Testis (tissue), 3 donors: ENCODE data around the gene SMAGP. TPM values are rescaled to one million over a fixed set of nuclear protein-coding genes. Genes with fewer than 3 reads are reported as not detected.
A peak's percentile ranks its signal among the peaks of the same experiment; 100 is the strongest.

Source experiments
- DNase-seq: peaks from one replicate; pipeline ENCODE4 v3.0.0-alpha.2; 2019
- H3K27ac ChIP-seq, 2 donors: fragments of 200-600 bp; sonication (generic); one replicate each; pipeline ENCODE4 v1.5.1; 2019
- H3K27me3 ChIP-seq: fragments of 200-600 bp; sonication (generic); one replicate; pipeline ENCODE4 v1.5.1; 2019
- H3K36me3 ChIP-seq: fragments of 200-600 bp; sonication (generic); one replicate; pipeline ENCODE4 v1.5.1; 2017; ENCODE audit warnings: low read depth; ENCODE audit errors: missing control alignments
- H3K4me1 ChIP-seq: fragments of 200-600 bp; sonication (generic); one replicate; pipeline ENCODE4 v1.5.1; 2019
- H3K4me3 ChIP-seq, 2 donors: fragments of 200-600 bp; sonication (generic); one replicate each; pipeline ENCODE4 v1.5.1; 2017 to 2019
- H3K9me3 ChIP-seq: fragments of 200-600 bp; sonication (generic); one replicate; pipeline ENCODE4 v1.5.1; 2017
- POLR2A ChIP-seq: fragments of 450-650 bp; IDR thresholded peaks from one replicate; pipeline ENCODE4 v1.6.1; 2017; ENCODE audit warnings: antibody characterized with exemption, mild to moderate bottlenecking, moderate library complexity
- WGBS, 2 donors: methylation state at CpG; one replicate each; pipeline ENCODE4 v1.1.5; 2018; 5-methylcytosine and 5-hydroxymethylcytosine counted together
- intact Hi-C: fragments of 100-400 bp; cut with DNase I; formaldehyde crosslinking; loops from one replicate; pipeline ENCODE4 v1.15.1; 2023; ENCODE audit warnings: low total_unique reads
- polyA plus RNA-seq: library from polyadenylated mRNA; stranded (reverse); fragments of 350-450 nt; fragmentation: Illumina TruSeq; extraction: RNeasy Lipid Tissue Mini Kit (QIAGEN cat#74804); gene quantifications from one replicate; pipeline ENCODE4 v1.2.3, GENCODE V29; 2014; ENCODE audit warnings: low read depth, low replicate concordance; ENCODE audit not compliant: insufficient read depth
- total RNA-seq, 2 donors: library from RNA; depleted of rRNA; stranded (reverse); fragments of >200 nt; gene quantifications; one replicate each; pipeline ENCODE4 v1.2.3, GENCODE V29; 2016
- TF ChIP-seq, protein P1 (sequence below), 3 experiments: fragments of 450-650 bp in 2 of 3; fragments of 200-600 bp in 1 of 3; sonication (generic) in 1 of 3; IDR thresholded peaks; one replicate each; pipeline ENCODE4 v1.5.1; 2016 to 2019; ENCODE audit warnings: antibody characterized with exemption in 3 of 3, mild to moderate bottlenecking in 2 of 3, moderate library complexity in 1 of 3

The SMAGP gene
- total and polyA plus RNA-seq, 3 donors from 2014 or later: 12.2 to 16.0 (median 13.5) TPM

DNA sequence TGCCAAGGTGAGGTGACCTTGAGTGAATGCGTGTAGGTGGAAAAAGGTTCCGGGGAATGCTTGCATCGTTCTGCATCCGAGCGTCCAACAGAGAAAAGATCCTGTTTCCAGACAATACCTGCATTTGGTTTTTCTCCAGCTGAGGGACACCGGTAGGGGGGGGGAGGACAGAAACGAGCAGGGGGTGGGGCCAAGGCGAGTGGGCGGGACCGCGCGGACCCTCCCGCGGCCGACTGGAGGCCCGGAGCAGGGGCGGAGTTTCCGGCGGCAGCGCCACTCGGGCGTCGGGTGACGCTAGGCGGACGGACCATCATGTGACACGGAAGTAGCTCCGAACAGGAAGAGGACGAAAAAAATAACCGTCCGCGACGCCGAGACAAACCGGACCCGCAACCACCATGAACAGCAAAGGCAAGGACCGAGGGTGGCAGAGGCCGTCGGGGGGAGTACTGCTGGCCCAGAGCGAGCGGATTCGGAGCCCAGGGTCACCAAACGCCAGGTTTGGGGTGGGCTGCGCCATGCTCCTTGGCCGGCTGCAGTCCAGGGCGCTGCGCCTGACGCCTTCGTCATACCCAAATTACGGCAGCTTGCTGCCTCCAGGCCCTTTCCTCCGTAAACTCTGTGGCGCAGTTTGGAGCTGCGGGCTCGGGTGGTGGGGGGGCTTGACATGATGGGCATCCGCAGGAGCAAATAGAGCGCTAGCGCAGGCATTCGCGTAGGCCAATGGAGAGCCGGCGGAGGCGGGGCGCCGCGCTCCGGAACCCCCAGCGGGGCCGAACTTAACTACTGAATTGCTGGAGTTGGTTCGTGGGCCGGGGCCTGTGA is 31.5 kb downstream of the SMAGP start, which contains the start of gene DAZAP2:
TSS of gene DAZAP2 (plus strand) at position 317 of the 825 bp plus-strand sequence. CDS start at position 399, 82 bp downstream.
- Histone ChIP-seq H3K27me3 (no peaks in the 10 kb centered on the region), H3K4me1 (peaks cover 8% of the 10 kb centered on the region), H3K36me3 (no peaks in the 10 kb centered on the region), H3K9me3 (no peaks in the 10 kb centered on the region), H3K4me3 (peak within 1 kb of the TSS; percentile 99 to 100), H3K27ac (peak within 1 kb of the TSS; percentile 99 to 100)
- intact Hi-C loops: no loop called here
- 0 to 1% methylated on average over 36 to 70 of the region's 70 CpGs for WGBS, 2 donors
- TF ChIP-seq, protein P1, sequence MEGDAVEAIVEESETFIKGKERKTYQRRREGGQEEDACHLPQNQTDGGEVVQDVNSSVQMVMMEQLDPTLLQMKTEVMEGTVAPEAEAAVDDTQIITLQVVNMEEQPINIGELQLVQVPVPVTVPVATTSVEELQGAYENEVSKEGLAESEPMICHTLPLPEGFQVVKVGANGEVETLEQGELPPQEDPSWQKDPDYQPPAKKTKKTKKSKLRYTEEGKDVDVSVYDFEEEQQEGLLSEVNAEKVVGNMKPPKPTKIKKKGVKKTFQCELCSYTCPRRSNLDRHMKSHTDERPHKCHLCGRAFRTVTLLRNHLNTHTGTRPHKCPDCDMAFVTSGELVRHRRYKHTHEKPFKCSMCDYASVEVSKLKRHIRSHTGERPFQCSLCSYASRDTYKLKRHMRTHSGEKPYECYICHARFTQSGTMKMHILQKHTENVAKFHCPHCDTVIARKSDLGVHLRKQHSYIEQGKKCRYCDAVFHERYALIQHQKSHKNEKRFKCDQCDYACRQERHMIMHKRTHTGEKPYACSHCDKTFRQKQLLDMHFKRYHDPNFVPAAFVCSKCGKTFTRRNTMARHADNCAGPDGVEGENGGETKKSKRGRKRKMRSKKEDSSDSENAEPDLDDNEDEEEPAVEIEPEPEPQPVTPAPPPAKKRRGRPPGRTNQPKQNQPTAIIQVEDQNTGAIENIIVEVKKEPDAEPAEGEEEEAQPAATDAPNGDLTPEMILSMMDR (IDR thresholded peaks at IDR 0.05): peak in 1 of 3 experiments; percentile 6
- TF ChIP-seq POLR2A: peak; percentile 91
- peak; percentile 98 for DNase-seq

DNA sequence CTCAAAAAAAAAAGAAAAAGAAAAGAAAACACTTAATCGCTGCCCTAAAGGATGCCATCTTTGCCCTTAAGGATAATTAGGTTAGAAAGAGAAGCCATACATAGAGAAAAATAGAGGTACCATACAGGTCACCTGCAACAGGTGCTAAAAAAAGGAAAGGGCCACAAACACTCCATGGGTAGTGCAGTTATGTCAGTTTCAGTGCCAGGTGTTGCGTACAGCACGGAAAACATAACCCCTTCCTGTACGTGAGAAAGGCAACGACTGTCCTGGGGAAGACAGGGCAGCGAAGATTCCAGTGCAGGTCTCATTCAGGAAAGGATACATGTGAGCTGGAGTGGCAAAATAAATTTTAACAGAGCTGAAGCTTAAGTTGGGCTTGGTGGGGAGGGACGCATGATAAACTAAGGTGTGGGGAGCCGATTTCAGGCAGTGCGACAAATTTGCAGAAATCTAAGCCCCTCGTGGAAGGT is 32.1 kb downstream of the SMAGP start:
- 9% methylated on average over 10 of the region's 10 CpGs for WGBS, 2 donors
- intact Hi-C loops: no loop called here
- no peaks in the 10 kb centered on the region for H3K9me3 ChIP-seq
- H3K27me3 ChIP-seq: no peaks in the 10 kb centered on the region
- H3K36me3 ChIP-seq: no peaks in the 10 kb centered on the region
- peak overlapping the region; percentile 99 to 100 for H3K4me3 ChIP-seq
- peak overlapping the region; percentile 99 to 100 for H3K27ac ChIP-seq
- H3K4me1 ChIP-seq: peaks cover 8% of the 10 kb centered on the region
- TF ChIP-seq, protein P1 (IDR thresholded peaks at IDR 0.05): no peak
- no peak for TF ChIP-seq POLR2A
- DNase-seq: no peak

DNA sequence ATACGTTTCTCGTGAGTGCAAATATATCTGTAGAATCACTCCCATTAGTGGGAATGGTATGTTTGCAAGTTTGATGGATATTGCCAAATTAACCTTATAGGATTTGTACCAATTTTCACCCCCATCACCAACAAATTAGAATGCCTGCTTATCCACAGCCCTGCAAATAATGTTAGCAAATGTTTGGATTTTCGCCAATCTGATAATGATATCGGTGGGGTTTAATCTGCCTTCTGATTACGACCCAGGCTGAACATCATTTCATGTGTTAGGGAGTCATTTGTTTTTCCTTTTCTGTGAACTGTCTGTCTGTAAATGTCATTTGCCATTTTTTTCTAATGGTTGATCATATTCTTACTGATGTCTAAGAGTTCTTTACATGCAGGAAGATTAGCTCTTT is 35.7 kb downstream of the SMAGP start:
- Histone ChIP-seq H3K9me3 (no peaks in the 10 kb centered on the region), H3K4me1 (no peaks in the 10 kb centered on the region)
- 57 to 61% methylated on average over 5 of the region's 5 CpGs for WGBS, 2 donors

DNA sequence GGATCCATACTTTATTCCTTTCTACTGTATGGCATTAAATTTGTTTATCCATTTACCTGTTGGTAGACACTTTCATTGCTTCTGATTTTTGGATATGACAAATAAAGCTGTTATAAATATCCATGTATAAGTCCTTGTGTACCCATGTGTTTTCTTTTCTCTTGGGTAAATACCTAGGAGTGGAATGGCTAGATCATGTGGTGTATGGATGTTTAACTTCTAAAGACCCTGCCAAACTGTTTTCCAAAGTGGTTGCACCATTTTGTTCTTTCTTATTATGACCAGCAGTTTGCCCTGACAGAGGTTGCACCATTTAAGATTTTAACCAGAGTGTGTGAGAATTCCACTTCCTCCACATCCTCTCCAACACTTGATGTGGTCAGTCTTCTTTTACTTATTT is 37.6 kb downstream of the SMAGP start:
- Histone ChIP-seq H3K4me3 (no peak overlapping the region), H3K27me3 (no peaks in the 10 kb centered on the region), H3K9me3 (no peaks in the 10 kb centered on the region), H3K4me1 (no peaks in the 10 kb centered on the region), H3K27ac (no peak overlapping the region), H3K36me3 (no peaks in the 10 kb centered on the region)
- TF ChIP-seq, protein P1 (IDR thresholded peaks at IDR 0.05): no peak
- TF ChIP-seq POLR2A: no peak
- intact Hi-C loops: no loop called here
- no peak for DNase-seq

More for the DNA sequence above, 35.7 kb downstream of the SMAGP start:
- no peaks in the 10 kb centered on the region for H3K36me3 ChIP-seq
- H3K27me3 ChIP-seq: no peaks in the 10 kb centered on the region
- no peak overlapping the region for H3K27ac ChIP-seq
- TF ChIP-seq POLR2A: no peak
- TF ChIP-seq, protein P1 (IDR thresholded peaks at IDR 0.05): no peak
- DNase-seq: no peak
- no peak overlapping the region for H3K4me3 ChIP-seq
- intact Hi-C loops: no loop called here
